GDM1 (cell line): ENCODE measurements around the gene OVOL2.
"Not testable (repeated sequence)": the region's sequence is repeated elsewhere in the genome, so short reads cannot be mapped to it uniquely, and the experiment has no call there.

ENCODE experiments used
- DNase-seq: peaks from one replicate; lab custom pipeline; 2025; lab: John Stamatoyannopoulos, UW

Gene OVOL2

GRCh38 chr20:18057994-18058349, 256 bp upstream of the OVOL2 start:
- no peak for DNase-seq

- no peak for DNase-seq
Measured at GRCh38 chr20:18056174-18057100, 1.3 kb downstream of the OVOL2 start.

DNA sequence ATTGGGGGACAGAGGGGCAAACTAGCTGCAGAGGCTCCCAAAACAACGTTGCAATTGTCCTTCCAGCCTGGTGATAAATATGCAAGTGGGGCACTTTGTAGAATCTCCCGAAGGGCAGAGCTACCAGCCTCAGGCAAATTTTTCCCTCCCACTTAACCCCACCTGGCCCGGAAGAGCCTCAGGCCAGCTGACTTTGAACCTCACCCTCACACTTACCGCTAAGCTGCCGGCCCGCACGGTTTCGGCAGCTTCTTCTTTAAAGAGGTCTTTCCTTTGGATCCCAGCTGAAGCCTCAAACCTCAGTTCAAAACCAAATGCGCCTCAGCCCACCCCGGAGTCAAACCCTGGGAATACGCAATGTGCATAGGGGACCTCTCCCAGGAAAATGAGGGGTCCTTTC, 2.5 kb downstream of the OVOL2 start:
- no peak for DNase-seq

GRCh38 chr20:18052856-18053255, 4.9 kb downstream of the OVOL2 start:
- no peak for DNase-seq

GRCh38 chr20:18050628-18051027, 7.1 kb downstream of the OVOL2 start:
- no peak for DNase-seq

DNA sequence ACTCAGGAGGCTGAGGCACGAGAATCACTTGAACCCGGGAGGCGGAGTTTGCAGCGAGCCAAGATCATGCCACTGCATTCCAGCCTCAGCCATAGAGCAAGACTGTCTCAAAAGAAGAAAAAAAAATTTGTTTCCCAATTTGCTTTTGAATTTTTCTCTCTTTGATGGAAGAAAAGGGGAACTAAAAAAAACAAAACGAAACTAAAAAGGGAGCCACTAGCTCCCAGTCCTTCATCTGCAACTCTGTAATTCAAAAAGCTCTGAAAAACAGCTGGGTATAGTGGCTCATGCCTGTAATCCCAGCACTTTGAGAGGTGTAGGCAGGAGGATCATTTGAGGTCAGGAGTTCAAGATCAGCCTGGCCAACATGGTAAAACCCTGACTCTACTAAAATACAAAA, 9.5 kb downstream of the OVOL2 start:
- no peak for DNase-seq

GRCh38 chr20:18046535-18046934, 11.2 kb downstream of the OVOL2 start:
- DNase-seq = no peak

DNA sequence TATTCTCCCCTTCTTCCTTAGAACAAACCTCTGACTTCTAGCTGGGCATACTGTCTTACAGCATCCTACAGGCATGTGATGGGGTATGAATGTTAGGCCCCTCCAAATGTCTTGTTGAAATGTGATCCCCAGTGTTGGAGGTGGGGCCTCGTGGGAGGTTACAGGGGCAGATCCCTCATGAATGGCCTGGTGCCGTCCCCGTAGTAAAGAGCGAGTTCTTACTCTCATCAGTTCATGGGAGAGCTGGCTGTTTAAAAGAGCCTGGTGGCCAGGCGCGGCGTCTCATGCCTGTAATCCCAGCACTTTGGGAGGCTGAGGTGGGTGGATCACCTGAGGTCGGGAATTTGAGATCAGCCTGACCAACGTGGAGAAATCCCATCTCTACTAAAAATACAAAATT, 15.5 kb downstream of the OVOL2 start:
- DNase-seq = no peak

DNA sequence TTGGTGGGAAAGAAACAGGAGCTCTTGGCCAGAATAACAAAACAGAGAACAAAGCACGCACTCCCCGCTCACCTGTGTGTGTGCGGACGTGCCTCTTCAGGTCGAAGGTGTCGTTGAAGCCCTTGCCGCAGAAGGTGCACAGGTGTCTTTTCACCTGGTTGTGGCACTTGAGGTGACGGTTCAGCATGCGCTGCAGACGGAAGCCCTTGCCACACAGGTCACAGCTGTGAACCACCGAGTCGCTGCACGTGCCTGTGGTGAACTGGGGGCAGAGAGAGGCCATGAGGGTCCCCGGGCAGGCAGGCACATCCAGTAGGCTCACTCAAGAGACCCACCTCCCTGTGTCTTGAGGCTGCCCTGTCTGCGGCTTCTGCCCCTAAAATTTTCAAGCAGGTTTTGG, 16.3 kb downstream of the OVOL2 start:
- no peak for DNase-seq

DNA sequence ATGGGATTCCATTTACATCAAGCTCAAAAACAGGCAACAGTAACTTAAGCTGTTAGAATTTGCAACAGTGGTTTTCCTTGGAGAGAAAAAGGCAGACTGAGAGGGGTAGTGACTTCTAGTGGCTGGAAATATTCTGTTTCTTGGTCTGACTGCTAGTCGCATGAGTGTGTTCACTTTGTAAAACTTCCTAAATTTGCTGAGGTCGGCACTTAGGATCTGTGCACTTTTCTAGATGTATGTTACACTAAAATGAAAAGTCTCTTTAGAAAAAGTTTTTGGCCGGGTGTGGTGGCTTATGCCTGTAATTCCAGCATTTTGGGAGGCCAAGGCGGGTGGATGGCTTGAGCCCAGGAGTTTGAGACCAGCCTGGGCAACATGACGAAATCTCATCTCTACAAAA, 18.7 kb downstream of the OVOL2 start:
- no peak for DNase-seq

DNA sequence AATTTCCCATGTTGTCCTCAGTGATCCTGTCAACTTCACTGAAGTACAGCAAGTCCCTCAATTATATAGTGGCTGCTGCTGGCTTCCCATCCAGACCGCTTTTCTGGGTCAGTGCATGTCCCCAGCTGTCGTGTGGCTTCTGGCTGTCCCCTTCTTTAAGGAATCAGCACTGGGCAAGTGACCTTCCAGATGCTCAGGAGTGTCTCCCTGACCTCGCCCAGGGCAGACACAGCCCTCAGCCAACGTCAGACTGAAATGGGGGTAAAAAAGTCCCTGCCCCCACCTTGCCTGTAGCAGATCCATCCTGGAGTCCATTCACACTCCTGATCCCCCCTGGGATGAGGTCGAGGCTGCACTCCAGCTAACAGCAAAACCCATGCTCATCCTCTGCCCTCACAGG, 23.7 kb downstream of the OVOL2 start:
- DNase-seq = no peak

GRCh38 chr20:18032977-18033892, 24.5 kb downstream of the OVOL2 start:
- no peak for DNase-seq

DNA sequence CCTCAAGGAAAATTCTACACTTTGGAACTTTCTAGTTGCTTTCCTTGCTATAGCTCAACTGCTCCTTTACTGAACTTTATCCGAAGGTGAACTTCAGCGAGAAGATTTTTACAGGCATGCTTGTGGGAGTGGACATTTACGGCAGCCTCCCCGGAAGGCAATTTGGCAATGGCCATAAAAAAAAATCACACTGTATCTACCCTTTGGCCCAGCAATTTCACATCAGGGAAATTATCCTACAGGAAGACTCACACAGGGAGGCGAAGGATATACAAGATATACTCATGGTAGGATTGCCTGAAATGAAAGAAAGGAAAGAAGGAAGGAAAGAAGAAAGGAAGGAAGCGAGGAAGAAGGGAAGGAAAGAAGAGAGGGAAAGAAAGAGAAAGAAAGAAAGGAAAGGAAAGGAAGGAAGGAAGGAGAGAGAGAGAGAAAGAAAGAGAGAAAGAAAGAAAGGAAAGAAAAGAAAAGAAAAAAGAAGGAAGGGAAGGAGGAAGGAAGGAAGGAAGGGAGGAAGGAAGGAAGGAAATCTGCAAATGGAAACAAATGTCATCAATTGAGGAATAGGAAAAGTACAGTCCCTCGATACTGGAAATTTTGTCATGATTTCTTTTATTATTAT, 25.7 kb downstream of the OVOL2 start:
- DNase-seq = no peak

- DNase-seq = no peak
Measured at GRCh38 chr20:18031050-18031449, 26.7 kb downstream of the OVOL2 start.

GRCh38 chr20:18030020-18030419, 27.7 kb downstream of the OVOL2 start:
- DNase-seq = no peak

DNA sequence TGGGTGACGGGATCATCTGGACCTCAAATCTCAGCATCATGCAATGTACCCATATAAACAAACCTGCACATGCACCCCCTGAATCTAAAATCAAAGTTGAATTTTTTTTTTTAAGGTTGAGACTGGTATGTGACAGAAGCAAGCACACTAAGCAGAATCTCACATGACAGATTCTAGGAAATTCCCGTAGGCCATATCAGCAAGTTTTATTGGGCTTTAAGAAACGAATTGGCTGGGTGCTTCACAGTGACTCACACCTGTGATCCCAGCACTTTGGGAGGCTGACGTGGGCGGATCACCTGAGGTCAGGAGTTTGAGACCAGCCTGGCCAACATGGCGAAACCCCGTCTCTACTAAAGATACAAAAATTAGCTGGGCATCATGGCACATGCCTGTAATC, 30.7 kb downstream of the OVOL2 start:
- DNase-seq = not testable (repeated sequence)

- DNase-seq = no peak
Measured at GRCh38 chr20:18024606-18025127, 33.0 kb downstream of the OVOL2 start.

DNA sequence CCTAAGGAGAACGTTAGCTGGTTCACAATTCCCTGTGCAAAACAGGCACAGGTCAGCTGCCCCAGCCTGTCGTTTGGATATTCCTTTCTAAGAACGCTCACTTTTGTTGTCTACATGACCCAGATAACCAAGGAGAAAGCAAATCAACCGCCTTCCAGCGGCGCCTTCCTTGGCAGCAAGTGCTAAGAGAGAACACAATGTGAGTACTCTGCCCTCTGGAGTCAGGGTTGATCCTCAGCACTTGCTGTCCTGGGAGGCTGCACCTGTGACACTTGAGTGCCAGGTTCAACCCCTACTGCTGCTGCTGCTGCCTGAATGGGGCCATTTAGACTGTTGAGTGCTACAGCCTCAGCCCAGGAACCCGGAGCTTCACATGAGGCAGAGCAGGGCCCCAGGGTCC, 36.8 kb downstream of the OVOL2 start:
- DNase-seq = no peak

DNA sequence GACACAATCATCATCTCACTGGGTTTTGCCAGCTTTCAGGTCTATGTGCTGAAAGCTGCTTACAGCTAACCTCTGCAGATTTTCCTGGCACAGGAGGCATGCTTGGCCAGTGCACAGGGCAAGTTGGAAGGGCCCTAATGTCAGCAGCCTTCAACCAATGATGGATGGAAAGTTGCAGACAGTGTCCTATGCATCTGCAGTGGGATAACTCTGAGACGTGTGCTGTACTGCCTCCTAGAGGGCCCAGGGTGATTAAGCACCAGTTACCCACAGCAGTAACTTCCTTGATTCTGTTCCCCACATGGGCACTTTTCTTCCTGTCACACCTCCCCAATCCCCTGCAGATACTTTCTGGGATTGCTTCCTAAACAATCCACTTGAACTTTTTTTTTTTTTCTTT, 38.6 kb downstream of the OVOL2 start:
- no peak for DNase-seq

DNA sequence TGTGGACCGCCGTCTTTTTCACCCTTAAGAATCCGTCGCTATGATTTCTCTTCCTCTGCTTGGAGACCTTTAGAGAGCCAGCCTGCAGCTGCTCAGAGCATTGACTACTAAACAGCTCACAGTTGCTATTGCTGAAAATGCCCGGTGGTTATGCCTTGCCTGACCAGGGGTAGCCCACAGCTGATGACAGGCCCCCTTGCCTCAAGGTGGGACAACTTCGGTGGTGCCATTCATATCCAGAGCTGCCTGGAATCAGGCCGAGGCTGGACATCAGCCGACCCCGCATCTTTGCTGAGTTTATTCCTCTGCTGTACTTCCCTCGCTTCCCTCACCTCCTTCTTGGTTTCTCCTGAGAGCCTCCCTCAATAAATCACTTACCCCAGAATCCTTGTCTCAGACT, 39.6 kb downstream of the OVOL2 start:
- no peak for DNase-seq

- no peak for DNase-seq
Measured at GRCh38 chr20:18016772-18017171, 40.9 kb downstream of the OVOL2 start.

- DNase-seq = no peak
Measured at GRCh38 chr20:18014411-18014810, 43.3 kb downstream of the OVOL2 start.
